Measurements from ENCODE around the gene USP36.

USP36 gene

GRCh38 chr17:78836420-78837021 is 4.1 kb downstream of the USP36 start:
- no peak for DNase-seq

- DNase-seq: no peak
Measured at GRCh38 chr17:78834571-78834970, 6.0 kb downstream of the USP36 start.

- DNase-seq: no peak
Measured at GRCh38 chr17:78832541-78832810, 8.1 kb downstream of the USP36 start.

GRCh38 chr17:78831688-78832540 is 8.7 kb downstream of the USP36 start:
- no peak for DNase-seq

- no peak for DNase-seq
Measured at GRCh38 chr17:78829477-78829876, 11.1 kb downstream of the USP36 start.

- DNase-seq: no peak
Measured at GRCh38 chr17:78828470-78829185, 12.0 kb downstream of the USP36 start.

GRCh38 chr17:78826836-78827509 is 13.6 kb downstream of the USP36 start:
- no peak for DNase-seq

- DNase-seq: no peak
Measured at GRCh38 chr17:78826421-78826820, 14.2 kb downstream of the USP36 start.

- DNase-seq: no peak
Measured at GRCh38 chr17:78825696-78826095, 14.9 kb downstream of the USP36 start.

GRCh38 chr17:78824240-78824639 is 16.4 kb downstream of the USP36 start:
- no peak for DNase-seq

GRCh38 chr17:78823282-78824046 is 17.1 kb downstream of the USP36 start:
- no peak for DNase-seq

- DNase-seq: no peak
Measured at GRCh38 chr17:78822552-78822951, 18.1 kb downstream of the USP36 start.

GRCh38 chr17:78821961-78822360 is 18.7 kb downstream of the USP36 start:
- DNase-seq: no peak

GRCh38 chr17:78820841-78821240 is 19.8 kb downstream of the USP36 start:
- DNase-seq: no peak

- DNase-seq: no peak
Measured at GRCh38 chr17:78819806-78820792, 20.5 kb downstream of the USP36 start.

- DNase-seq: no peak
Measured at GRCh38 chr17:78819402-78819801, 21.2 kb downstream of the USP36 start.

GRCh38 chr17:78818932-78819331 is 21.7 kb downstream of the USP36 start:
- peak; percentile 61 for DNase-seq

GRCh38 chr17:78818152-78818846 is 22.3 kb downstream of the USP36 start:
- DNase-seq: no peak

GRCh38 chr17:78817123-78817522 is 23.5 kb downstream of the USP36 start:
- DNase-seq: peak; percentile 93

- no peak for DNase-seq
Measured at GRCh38 chr17:78815696-78816095, 24.9 kb downstream of the USP36 start.

GRCh38 chr17:78812855-78813254 is 27.8 kb downstream of the USP36 start:
- no peak for DNase-seq
